HepG2 (cell line): ENCODE data around the gene GAREM1. TPM values are rescaled to one million over a fixed set of nuclear protein-coding genes. Genes with fewer than 3 reads are reported as not detected.

ENCODE experiments used
- ATAC-seq: fragments of 200-7000 bp; cut with Tn5 transposase; 3 replicates; pipeline ENCODE4 v1.9.1; 2020; ENCODE audit warnings: mild to moderate bottlenecking, moderate library complexity
- BruUV-seq: library from RNA; stranded (reverse); fragments of 400-500 nt; replicated peaks from 2 replicates; lab custom pipeline; 2021; lab: Mats Ljungman, UMichigan
- CTCF ChIA-PET: fragments of 300-600 bp; formaldehyde crosslinking; extraction: SDS; loops from one replicate; lab custom pipeline; 2021; ENCODE audit warnings: low total read pairs, inconsistent platforms, low intra/inter-chr PET ratio; lab: Yijun Ruan, JAX
- POLR2A ChIA-PET: fragments of 350-600 bp; sonication (Branson Sonifier 250); formaldehyde crosslinking; loops from one replicate; lab custom pipeline; 2020; ENCODE audit warnings: antibody characterized with exemption, inconsistent platforms; lab: Yijun Ruan, JAX
- DNase-seq: peaks from one replicate; pipeline ENCODE4 v3.0.0-alpha.2; 2015; ENCODE audit warnings: low spot score
- FAIRE-seq: peaks from 3 replicates; lab custom pipeline; 2011; peaks lifted over from hg19 to GRCh38; lab: Jason Lieb, UNC
- H2AFZ ChIP-seq: one replicate; pipeline ENCODE4 v1.6.1; 2011; ENCODE audit warnings: low read length, inconsistent platforms
- H3K27ac ChIP-seq: fragments of 300-600 bp; 3 replicates; pipeline ENCODE4 v1.8.0; 2011; ENCODE audit warnings: mixed run types, mild to moderate bottlenecking, mixed read lengths, low read length, inconsistent platforms; ENCODE audit not compliant: insufficient read depth; ENCODE audit errors: extremely low read length
- H3K27me3 ChIP-seq, 2 experiments: fragments of 200-600 bp in 1 of 2; 2 replicates in 1 of 2; 3 replicates in 1 of 2; pipeline versions ENCODE4 v1.6.0 to v1.8.0; 2011; ENCODE audit warnings: low read length in 2 of 2, mild to moderate bottlenecking in 2 of 2, moderate library complexity in 2 of 2, inconsistent platforms in 1 of 2; ENCODE audit not compliant: insufficient read depth in 2 of 2, control insufficient read depth in 1 of 2
- H3K36me3 ChIP-seq, 2 experiments: fragments of 200-600 bp in 1 of 2; replicated peaks in 1 of 2; 2 replicates in 1 of 2; 3 replicates in 1 of 2; pipeline versions ENCODE4 v1.5.1 to v1.8.0; 2011; ENCODE audit warnings: low read length in 2 of 2, inconsistent platforms in 1 of 2; ENCODE audit not compliant: insufficient read depth in 2 of 2, control insufficient read depth in 1 of 2
- H3K4me1 ChIP-seq: 2 replicates; pipeline ENCODE4 v1.5.1; 2012; ENCODE audit warnings: low read length, inconsistent platforms; ENCODE audit not compliant: insufficient read depth
- H3K4me2 ChIP-seq: 2 replicates; pipeline ENCODE4 v1.6.0; 2011; ENCODE audit warnings: low read depth, low read length, inconsistent platforms
- H3K4me3 ChIP-seq, 3 experiments: fragments of 200-600 bp in 1 of 3; sonication (generic), shearing (Covaris generic) in 1 of 3; replicated peaks in 1 of 3; 2 replicates each; pipeline ENCODE4 v1.5.1; 2011 to 2016; ENCODE audit warnings: low read length in 3 of 3, inconsistent platforms in 2 of 3, low read depth in 2 of 3, mild to moderate bottlenecking in 2 of 3, control low read depth in 1 of 3, mixed read lengths in 1 of 3; ENCODE audit not compliant: insufficient read depth in 1 of 3
- H3K79me2 ChIP-seq: one replicate; pipeline ENCODE4 v1.6.1; 2011; ENCODE audit warnings: low read length, inconsistent platforms; ENCODE audit not compliant: insufficient read depth
- H3K9ac ChIP-seq: 2 replicates; pipeline ENCODE4 v1.6.0; 2011; ENCODE audit warnings: mild to moderate bottlenecking, low read depth, low read length, inconsistent platforms; ENCODE audit not compliant: insufficient read depth
- H3K9me3 ChIP-seq: 2 replicates; pipeline ENCODE4 v1.5.1; 2012; ENCODE audit warnings: mild to moderate bottlenecking, low read length
- H4K20me1 ChIP-seq: 2 replicates; pipeline ENCODE4 v1.6.0; 2011; ENCODE audit warnings: inconsistent platforms, mild to moderate bottlenecking, low read length, moderate library complexity; ENCODE audit not compliant: insufficient read depth
- ARID2 ChIP-seq: sonication (generic); formaldehyde crosslinking; IDR thresholded peaks from 2 replicates; pipeline ENCODE4 v1.8.1; 2022; ENCODE audit warnings: mild to moderate bottlenecking, missing genetic modification reagents, borderline replicate concordance
- ATM ChIP-seq: fragments of 450-650 bp; IDR thresholded peaks from 2 replicates; pipeline ENCODE4 v1.7.1; 2017; ENCODE audit warnings: mild to moderate bottlenecking, borderline replicate concordance
- ERF ChIP-seq: IDR thresholded peaks from 2 replicates; pipeline ENCODE4 v1.6.1; 2018; ENCODE audit warnings: missing biosample characterization, missing genetic modification reagents
- GATA4 ChIP-seq: sonication (generic); IDR thresholded peaks from 2 replicates; pipeline ENCODE4 v1.6.1; 2016; ENCODE audit warnings: antibody characterized with exemption, low read depth, borderline replicate concordance
- MZF1 ChIP-seq: sonication (generic); formaldehyde crosslinking; IDR thresholded peaks from 2 replicates; pipeline ENCODE4 v1.8.1; 2023; ENCODE audit warnings: mild to moderate bottlenecking, missing genetic modification reagents, borderline replicate concordance
- NBN ChIP-seq: fragments of 450-650 bp; conservative IDR thresholded peaks from 2 replicates; pipeline ENCODE4 v1.6.1; 2017
- NR0B2 ChIP-seq: sonication (generic); formaldehyde crosslinking; IDR thresholded peaks from 2 replicates; pipeline ENCODE4 v1.4.0; 2020; ENCODE audit warnings: mild to moderate bottlenecking, missing genetic modification reagents
- PBX2 ChIP-seq: IDR thresholded peaks from 2 replicates; pipeline ENCODE4 v1.6.1; 2016; ENCODE audit warnings: control low read depth
- RARG ChIP-seq: sonication (generic); formaldehyde crosslinking; IDR thresholded peaks from 2 replicates; pipeline ENCODE4 v1.4.0; 2020; ENCODE audit warnings: low read depth, mild to moderate bottlenecking, missing genetic modification reagents
- RFX3 ChIP-seq: IDR thresholded peaks from 2 replicates; pipeline ENCODE4 v1.6.1; 2016; ENCODE audit warnings: missing biosample characterization, missing genetic modification reagents
- STAT5B ChIP-seq: sonication (generic); formaldehyde crosslinking; IDR thresholded peaks from 2 replicates; pipeline ENCODE4 v1.4.0; 2020; ENCODE audit warnings: missing genetic modification reagents
- ZBTB20 ChIP-seq: sonication (generic); formaldehyde crosslinking; IDR thresholded peaks from 2 replicates; pipeline ENCODE4 v1.8.1; 2023; ENCODE audit warnings: missing genetic modification reagents, low read depth, mild to moderate bottlenecking, borderline replicate concordance
- ZNF546 ChIP-seq: sonication (generic); formaldehyde crosslinking; conservative IDR thresholded peaks from 2 replicates; pipeline ENCODE4 v1.8.1; 2023; ENCODE audit warnings: mild to moderate bottlenecking, missing genetic modification reagents
- ZNF569 ChIP-seq: sonication (generic); formaldehyde crosslinking; IDR thresholded peaks from 2 replicates; pipeline ENCODE4 v1.5.0; 2020; ENCODE audit warnings: mild to moderate bottlenecking, missing genetic modification reagents, moderate library complexity, borderline replicate concordance
- ZNF713 ChIP-seq: sonication (generic); formaldehyde crosslinking; IDR thresholded peaks from 2 replicates; pipeline ENCODE4 v1.4.0; 2020; ENCODE audit warnings: mild to moderate bottlenecking, missing genetic modification reagents
- ZNF768 ChIP-seq: sonication (generic); formaldehyde crosslinking; IDR thresholded peaks from 2 replicates; pipeline ENCODE4 v1.4.0; 2020; ENCODE audit warnings: missing genetic modification reagents
- WGBS: methylation state at CpG from one replicate; pipeline ENCODE4 v1.1.6; 2017; ENCODE audit warnings: low lambda C conversion rate; 5-methylcytosine and 5-hydroxymethylcytosine counted together
- in situ Hi-C: cut with HindIII; loops from 2 replicates; pipeline ENCODE4 v1.10.0; 2017; ENCODE audit warnings: low pct_unique_long_range_greater_than_20kb; ENCODE audit not compliant: extremely low pct_ligation_motif_present
- intact Hi-C: fragments of 100-400 bp; cut with micrococcal nuclease; formaldehyde crosslinking; loops from one replicate; pipeline ENCODE4 v1.10.0; 2022; ENCODE audit not compliant: unreplicated experiment
- polyA plus RNA-seq, 8 experiments: library from polyadenylated mRNA; depleted of rRNA in 3 of 8; stranded (reverse) in 7 of 8; unstranded in 1 of 8; fragments of >200 nt; fragmentation: Illumina TruSeq in 4 of 8; extraction: Trizol in 4 of 8; gene quantifications; 2 replicates each; pipeline versions ENCODE4 v1.2.1 to v1.2.3, GENCODE V29; 2011 to 2016; ENCODE audit warnings: low read depth in 4 of 8, missing spikeins in 1 of 8, mixed read lengths in 1 of 8; ENCODE audit not compliant: insufficient read depth in 1 of 8
- total RNA-seq, 5 experiments: library from RNA; depleted of rRNA; stranded (reverse); fragments of >200 nt; fragmentation: Illumina TruSeq; extraction: Trizol; gene quantifications; 2 replicates each; pipeline ENCODE4 v1.2.3, GENCODE V29; 2016; ENCODE audit warnings: low read depth in 1 of 5

The GAREM1 gene
- total and polyA plus RNA-seq, 2 of the 13 experiments (the other 11 are each of a cell fraction or from before 2014, with no cell fraction given): 2.5 to 2.9 TPM

GRCh38 chr18:32455361-32455760, 15.3 kb downstream of the GAREM1 start (continued):
- TF ChIP-seq ZNF713 (no peak), GATA4 (no peak)
- TF ChIP-seq, all 625 proteins: peak for 0

GRCh38 chr18:32454593-32454992, 16.1 kb downstream of the GAREM1 start:
- WGBS: 79% methylated on average over 1 of the region's 1 CpG
- FAIRE-seq (no peak), DNase-seq (no peak), ATAC-seq (no peak)
- H4K20me1 ChIP-seq: no peaks in the 10 kb centered on the region
- intact Hi-C loops (no loop called here), in situ Hi-C loops (no loop called here)
- no peaks in the 10 kb centered on the region for H3K9me3 ChIP-seq
- no peak overlapping the region for H3K9ac ChIP-seq
- no peaks in the 10 kb centered on the region for H3K79me2 ChIP-seq
- CTCF ChIA-PET: no interaction called here
- H3K27me3 ChIP-seq: no peaks in the 10 kb centered on the region
- H3K4me2 ChIP-seq: no peak overlapping the region
- POLR2A ChIA-PET: no interaction called here
- no peak overlapping the region for H2AFZ ChIP-seq
- TF ChIP-seq ZBTB20 (no peak), RARG (CRISPR knock-in tag) (no peak), PBX2 (CRISPR knock-in tag) (no peak), ATM (no peak), ZNF768 (no peak)
- H3K4me3 ChIP-seq: no peak overlapping the region
- no peaks in the 10 kb centered on the region for H3K4me1 ChIP-seq
- no peaks in the 10 kb centered on the region for H3K36me3 ChIP-seq
- H3K27ac ChIP-seq: no peak overlapping the region
- BruUV-seq: no TSS peak

- Histone ChIP-seq H3K79me2 (no peaks in the 10 kb centered on the region), H3K27ac (no peak overlapping the region), H3K9me3 (no peaks in the 10 kb centered on the region), H3K27me3 (no peaks in the 10 kb centered on the region), H3K4me3 (no peak overlapping the region), H2AFZ (no peak overlapping the region), H3K36me3 (no peaks in the 10 kb centered on the region), H3K4me1 (no peaks in the 10 kb centered on the region), H4K20me1 (no peaks in the 10 kb centered on the region), H3K4me2 (no peak overlapping the region), H3K9ac (no peak overlapping the region)
- ChIA-PET CTCF (no interaction called here), POLR2A (no interaction called here)
- BruUV-seq: no TSS peak
- in situ Hi-C loops (no loop called here), intact Hi-C loops (no loop called here)
- DNase-seq (no peak), FAIRE-seq (no peak), ATAC-seq (no peak)
- no peak for TF ChIP-seq STAT5B
- TF ChIP-seq NR0B2 (CRISPR knock-in tag): no peak
- no peak for TF ChIP-seq NBN
- no peak for TF ChIP-seq ZNF569 (CRISPR knock-in tag)
- no peak for TF ChIP-seq ERF (CRISPR knock-in tag)
- TF ChIP-seq ZNF546 (CRISPR knock-in tag): no peak
- no peak for TF ChIP-seq MZF1
- no peak for TF ChIP-seq ARID2 (CRISPR knock-in tag)
- TF ChIP-seq RFX3 (CRISPR knock-in tag): no peak
Observed at GRCh38 chr18:32450874-32451273, 19.8 kb downstream of the GAREM1 start.
